GM18858 (cell line): ENCODE results near the gene ADGB.

Source experiments
- ATAC-seq: cut with Tn5 transposase; IDR thresholded peaks from one replicate; pipeline ENCODE4 v1.9.1; 2021; ENCODE audit not compliant: unreplicated experiment

Gene ADGB

DNA sequence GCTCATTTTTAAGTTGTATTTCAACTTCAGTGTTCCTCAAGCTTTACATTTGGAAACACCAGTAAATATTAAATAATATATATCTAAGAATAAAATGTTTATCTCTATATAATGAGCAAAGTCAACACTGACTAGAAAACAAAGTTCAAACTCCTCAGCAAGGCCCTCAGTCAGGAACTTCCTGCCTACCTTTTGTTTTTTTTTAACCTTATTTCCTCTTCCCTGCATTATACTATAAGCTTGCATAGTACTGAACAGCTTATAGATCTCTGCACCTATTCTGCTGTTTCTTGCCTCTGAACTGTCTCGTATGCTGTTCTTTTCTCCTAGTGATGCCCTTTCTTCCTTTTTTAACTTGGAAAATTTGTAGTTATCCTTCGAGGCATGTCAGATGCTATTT lies 29.6 kb downstream of the ADGB start:
- no peak for ATAC-seq

GRCh38 chr6:146634022-146634421 lies 35.2 kb downstream of the ADGB start:
- ATAC-seq: no peak

- no peak for ATAC-seq
These were observed 36.4 kb downstream of the ADGB start for GRCh38 chr6:146635165-146635564.

- no peak for ATAC-seq
These were observed 37.7 kb downstream of the ADGB start for GRCh38 chr6:146636481-146636880.

DNA sequence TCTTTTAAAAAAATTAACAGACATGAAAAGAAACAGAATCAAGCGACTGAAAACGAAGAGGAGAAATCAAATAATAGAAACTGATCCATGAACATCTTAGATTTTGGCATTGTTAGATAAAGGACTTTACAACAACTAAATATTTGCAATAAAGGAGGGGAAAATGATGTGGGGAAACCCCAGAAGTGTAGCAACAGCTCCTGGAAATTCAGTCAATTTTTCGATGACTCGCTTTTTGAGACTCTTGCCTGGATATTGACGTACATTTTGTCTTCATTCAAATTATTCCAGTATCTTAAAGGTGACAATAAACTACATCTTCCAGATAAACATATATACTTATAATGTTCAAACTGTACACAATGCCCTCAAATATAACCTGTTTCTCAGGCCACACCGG lies 44.1 kb downstream of the ADGB start:
- no peak for ATAC-seq

DNA sequence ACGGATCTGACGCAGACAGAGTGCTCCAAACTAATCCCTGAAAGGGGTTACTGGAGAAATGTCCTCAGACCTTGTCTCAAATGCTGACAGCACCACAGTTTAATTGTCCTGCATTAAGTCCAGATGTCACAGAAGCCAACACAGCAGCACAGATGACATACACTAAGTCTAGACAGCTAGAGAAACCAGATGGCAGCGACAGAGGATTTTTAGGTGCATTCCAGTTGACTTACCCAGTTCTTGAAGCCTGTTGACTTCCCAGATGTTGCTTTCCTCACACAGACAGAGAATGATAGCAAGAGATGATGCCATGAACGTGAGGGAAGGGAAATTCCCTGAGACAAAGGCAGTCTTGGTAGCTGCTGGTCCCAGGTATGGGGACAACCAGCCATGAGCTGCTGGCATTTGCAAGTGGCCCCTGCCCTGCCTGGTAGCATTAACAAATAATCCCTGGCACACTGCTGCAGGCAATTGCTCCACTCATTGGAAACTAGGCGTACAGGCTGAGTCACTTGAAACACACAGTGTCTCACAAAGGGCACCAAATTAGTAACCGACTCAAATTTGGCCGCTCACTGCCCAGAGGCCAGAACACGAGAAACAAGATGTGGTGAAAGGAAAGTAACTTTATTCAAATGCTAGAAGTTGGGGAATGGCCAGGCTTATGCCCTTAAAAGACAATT lies 52.2 kb downstream of the ADGB start:
- ATAC-seq: no peak

- no peak for ATAC-seq
These were observed 52.7 kb downstream of the ADGB start for GRCh38 chr6:146651482-146651863.

DNA sequence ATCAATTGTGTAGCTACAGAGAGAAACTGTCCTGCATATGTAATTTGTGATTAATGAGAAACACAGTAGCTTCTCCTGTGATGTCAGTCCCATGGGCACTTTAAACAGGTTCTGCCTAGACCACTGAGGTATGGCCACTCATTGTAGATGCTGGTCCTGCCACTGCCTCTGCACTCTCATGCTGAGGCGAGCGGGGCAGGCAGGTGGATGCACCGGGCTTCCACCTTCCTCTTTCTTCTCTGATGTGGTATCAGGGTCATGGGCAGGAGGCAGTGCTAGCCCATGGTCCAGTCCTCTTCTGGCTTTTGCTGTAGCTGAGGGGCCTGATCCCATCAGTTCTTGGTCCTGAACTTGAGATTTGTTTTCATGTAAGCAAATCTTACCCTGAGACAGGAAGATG lies 58.7 kb downstream of the ADGB start:
- no peak for ATAC-seq

- ATAC-seq: no peak
These were observed 66.1 kb downstream of the ADGB start for GRCh38 chr6:146664871-146665360.

DNA sequence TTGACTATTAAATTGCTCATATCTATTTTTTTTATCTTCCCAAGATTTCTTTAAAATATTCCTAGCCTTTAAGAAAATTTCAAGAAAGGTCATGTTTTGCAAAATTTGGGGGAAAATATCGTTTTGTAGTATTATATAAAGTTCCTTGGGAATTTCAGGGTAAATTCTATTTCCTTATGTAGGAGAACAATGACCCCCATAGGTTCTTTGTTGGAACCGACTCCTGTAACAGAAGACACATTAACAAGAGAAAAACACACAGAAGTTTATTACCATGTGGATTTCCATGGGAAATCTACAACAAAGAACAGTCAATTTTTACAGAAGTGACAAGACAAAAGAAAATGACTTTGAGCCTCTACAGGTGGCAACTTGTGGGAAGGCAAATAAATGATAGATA lies 68.1 kb downstream of the ADGB start:
- no peak for ATAC-seq

GRCh38 chr6:146670161-146670560 lies 71.4 kb downstream of the ADGB start:
- no peak for ATAC-seq

DNA sequence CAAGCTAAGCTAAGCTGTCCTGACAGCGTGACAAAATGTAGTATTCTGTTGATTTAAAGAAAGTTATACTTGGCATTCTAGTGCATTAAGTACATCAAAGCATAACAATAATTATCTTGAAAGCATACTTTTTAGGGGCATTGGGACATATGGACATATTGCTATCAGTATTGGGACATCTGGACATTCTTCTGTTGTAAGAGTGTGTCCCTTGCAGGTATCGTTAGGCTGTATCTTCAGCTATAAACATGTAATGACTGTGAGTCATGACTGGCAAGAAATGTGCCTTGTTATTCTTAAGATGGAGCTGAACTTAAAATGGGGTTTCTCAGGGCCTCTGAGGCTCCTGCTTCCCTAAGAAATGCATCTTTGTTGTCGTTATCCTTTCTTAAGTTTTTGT lies 74.3 kb downstream of the ADGB start:
- no peak for ATAC-seq

DNA sequence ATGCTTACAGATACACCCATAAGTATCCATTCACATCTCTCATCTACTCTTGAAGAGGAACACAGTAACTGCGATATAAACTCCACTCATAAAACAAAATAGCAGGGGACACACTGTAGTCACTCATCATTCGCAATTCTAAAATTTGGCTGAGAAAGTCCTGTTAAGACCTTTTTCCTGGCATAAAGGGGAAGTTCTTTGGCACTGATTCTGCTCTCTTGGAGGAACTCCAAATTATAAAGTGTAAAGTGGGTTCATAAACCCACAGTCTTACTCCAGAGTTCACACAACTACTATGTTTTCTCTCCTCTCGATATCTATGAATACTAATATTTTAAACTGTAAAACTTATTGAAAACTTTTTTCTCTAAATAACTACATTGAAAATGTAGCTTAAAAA lies 80.6 kb downstream of the ADGB start:
- ATAC-seq: no peak

GRCh38 chr6:146682919-146683318 lies 84.1 kb downstream of the ADGB start:
- ATAC-seq: no peak

GRCh38 chr6:146689806-146690205 lies 91.0 kb downstream of the ADGB start:
- no peak for ATAC-seq

DNA sequence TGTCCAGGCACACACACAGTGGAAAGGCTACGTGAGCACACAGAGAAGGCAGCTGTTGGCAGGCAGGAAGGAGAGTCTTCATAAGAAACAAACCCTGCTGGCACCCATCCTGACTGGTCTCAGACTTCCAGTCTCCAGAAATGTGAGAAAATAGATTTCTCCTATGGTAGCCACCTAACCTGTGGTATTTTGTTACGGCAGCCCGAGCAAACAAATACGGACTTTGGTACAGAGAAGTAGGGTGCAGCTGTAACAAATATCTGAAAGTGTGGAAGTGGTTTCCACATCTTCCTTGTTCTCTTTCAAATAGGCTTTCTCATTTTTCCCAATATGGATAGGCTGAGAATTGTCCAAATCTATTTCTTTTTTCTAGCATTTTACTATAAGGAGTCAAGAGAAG lies 94.6 kb downstream of the ADGB start:
- no peak for ATAC-seq

- ATAC-seq: no peak
These were observed 99.1 kb downstream of the ADGB start for GRCh38 chr6:146697921-146698320.

GRCh38 chr6:146700078-146700686 lies 101.4 kb downstream of the ADGB start:
- ATAC-seq: peak; percentile 87

DNA sequence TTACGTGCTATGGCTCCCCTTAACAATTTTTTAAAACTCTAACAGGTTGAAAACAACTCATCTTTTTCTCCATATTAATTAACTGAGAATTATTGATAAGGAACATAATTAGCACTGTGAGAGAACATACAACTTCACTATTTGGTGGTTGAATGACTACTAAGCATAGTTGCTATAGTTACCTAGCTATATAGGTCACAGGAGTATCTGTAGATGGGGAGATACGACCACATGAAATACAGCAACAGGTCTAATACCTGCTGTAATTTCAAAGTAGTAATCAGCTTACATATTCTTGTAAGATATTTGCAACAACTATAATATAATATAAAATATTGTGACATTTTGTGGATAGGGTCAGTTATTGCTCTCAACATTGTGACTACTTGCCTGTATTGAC lies 102.9 kb downstream of the ADGB start:
- no peak for ATAC-seq

GRCh38 chr6:146709036-146709622 lies 110.4 kb downstream of the ADGB start:
- no peak for ATAC-seq

DNA sequence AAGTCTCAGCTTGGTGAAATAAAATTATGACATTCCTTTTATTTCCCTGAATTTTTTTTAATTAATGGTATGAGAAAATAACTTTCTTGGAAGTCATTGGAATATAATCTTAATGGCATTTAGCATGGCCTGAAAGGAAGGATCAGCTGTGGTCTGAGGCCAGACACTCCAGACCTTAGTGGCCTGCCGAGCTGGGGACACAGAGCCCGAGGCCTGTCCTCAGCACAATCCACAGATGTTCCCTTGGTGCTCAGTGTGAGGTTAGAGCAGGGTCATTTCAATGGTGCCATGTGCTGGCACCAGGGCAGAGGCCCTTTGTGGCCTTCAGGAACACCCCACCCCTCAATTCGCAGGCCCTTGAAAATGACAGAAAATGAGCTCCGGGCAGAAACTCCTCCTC lies 120.6 kb downstream of the ADGB start:
- no peak for ATAC-seq

DNA sequence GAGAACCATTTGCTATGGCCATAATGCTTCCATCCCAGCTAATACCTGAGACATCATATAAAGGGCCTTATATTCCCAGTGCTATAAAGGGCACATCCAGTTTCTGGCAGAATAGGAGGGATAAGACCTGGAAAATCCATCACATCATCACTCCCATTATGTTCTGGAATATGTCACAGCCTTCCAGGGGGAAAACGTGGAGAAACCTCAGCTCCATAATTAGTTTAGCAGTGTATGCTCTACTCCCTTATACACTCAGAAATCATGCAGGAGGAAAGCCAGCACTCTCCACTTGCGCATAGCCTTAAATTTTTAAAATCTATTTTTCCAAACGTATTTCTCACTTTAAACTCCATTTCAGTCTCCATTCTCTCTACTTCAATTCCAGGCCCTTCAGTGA lies 140.9 kb downstream of the ADGB start:
- no peak for ATAC-seq

GRCh38 chr6:146741609-146742008 lies 142.8 kb downstream of the ADGB start:
- no peak for ATAC-seq
